ENCODE measurements around the gene RNASE7.

The RNASE7 gene

GRCh38 chr14:21086908-21087293 lies 44.7 kb downstream of the RNASE7 start:
- no peak for DNase-seq (ENCODE audit: low read depth)

GRCh38 chr14:21087294-21088091 lies 45.3 kb downstream of the RNASE7 start:
- DNase-seq (ENCODE audit: low read depth), result peak; percentile 92

DNA sequence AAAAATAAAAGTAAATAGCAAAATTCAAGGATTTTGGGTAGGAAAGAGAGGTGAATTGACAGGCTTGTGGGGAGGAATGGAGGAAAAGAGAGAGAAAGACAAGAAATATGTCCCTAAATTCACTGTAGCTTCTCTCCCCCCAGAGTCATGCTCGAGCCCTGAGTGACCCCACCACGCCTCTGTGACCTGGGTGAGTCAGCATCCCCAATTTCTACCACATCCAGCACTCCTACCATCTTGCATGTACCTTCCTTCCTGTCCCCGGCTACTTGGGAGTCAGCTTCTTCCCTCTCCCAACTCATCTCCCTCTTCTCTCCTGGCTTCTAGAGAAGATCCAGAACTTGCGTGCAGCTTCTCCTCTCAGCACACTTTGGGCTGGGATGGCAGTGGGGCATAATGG lies 46.5 kb downstream of the RNASE7 start:
- DNase-seq (ENCODE audit: low read depth), result no peak

GRCh38 chr14:21089271-21089670 lies 47.1 kb downstream of the RNASE7 start:
- DNase-seq (ENCODE audit: low read depth), result no peak

GRCh38 chr14:21089877-21090193 lies 47.7 kb downstream of the RNASE7 start:
- DNase-seq (ENCODE audit: low read depth), result no peak

GRCh38 chr14:21090194-21090939 lies 48.2 kb downstream of the RNASE7 start:
- peak; percentile 20 for DNase-seq (ENCODE audit: low read depth)

DNA sequence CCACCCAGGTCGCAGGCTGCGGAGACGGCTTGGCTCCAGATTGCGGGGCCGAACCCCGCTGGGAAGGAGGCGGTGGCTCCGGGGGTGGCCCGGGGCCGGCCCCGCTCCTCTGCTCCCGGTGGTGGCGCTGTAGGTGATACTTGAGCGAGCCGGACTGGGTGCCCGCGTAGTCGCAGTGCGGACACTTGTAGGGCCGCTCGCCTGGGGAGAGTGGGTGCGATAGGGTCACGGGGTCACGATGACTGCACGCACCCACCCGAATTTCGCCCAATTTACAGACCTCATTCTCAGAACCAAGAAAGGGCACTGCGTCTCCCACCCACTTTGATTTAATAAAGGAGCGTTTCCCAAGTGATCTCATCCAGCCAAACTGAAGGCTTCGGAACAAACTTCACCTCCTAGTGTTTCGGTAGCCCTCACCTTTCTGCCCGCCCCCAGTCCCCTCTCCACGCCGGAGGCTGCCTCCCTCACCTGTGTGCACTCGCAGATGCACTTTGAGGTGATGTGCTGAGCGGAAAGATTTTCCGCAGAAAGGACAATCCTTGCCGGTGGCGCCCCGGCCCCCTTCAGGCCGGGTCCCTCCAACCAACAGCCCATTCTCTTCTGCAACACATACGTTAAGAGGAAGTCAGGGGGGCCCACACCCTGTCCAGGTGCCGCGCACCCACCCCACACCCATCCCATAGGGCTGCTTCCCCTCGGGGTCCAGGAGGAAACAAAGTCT lies 48.9 kb downstream of the RNASE7 start:
- DNase-seq (ENCODE audit: low read depth), result no peak

DNA sequence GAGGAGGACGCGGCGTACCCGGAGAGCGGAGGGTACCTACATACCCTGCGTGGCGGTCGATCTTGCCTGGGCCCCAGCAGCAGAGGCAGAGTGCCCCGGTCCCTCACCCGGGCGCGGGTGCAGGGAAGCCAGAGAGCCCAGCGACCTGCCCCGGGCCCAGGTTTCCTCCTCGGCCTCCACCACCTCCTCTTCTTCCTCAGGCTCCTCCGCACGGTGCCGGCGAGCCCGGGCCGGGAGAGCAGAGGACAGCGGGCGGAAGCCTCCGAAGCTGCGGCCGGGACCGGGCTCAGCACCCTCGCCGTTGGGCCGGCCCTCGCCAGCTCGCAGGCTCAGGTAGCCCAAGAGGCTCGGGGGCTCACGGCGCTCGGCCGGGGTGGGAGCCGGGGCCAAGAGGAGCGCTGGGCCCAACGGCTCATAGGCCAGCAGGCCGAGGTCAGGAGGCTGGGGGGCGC lies 49.7 kb downstream of the RNASE7 start:
- no peak for DNase-seq (ENCODE audit: low read depth)

- DNase-seq (ENCODE audit: low read depth), result peak; percentile 64
Observed at GRCh38 chr14:21092273-21093011, 50.3 kb downstream of the RNASE7 start.

DNA sequence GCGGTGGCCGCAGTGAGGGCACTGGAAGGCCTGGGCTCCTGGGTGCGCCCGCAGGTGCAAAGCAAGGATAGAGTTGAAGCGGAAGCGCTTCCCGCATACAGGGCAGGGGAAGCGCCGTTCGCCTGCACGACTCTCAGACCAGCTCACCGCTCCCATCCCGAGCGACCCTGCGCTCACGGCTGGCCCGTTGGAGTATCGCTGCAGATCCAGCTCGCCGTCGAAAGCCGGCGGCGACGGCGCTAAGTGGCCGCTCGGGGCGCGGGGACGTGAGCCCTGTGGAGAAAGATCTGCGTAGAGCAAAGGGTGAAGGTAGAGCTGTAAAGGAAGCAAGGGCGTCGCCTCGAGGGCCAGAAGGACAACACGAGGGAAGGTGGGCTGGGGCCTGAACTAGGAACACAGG lies 50.9 kb downstream of the RNASE7 start:
- DNase-seq (ENCODE audit: low read depth), result no peak

Data from ELR (cell line).